AG08396 (cell line): ENCODE measurements around the gene LIMS2.

Experiments used
- DNase-seq: peaks from one replicate; pipeline ENCODE4 v3.0.0; 2012; ENCODE audit warnings: low spot score, mixed read lengths

Gene LIMS2

DNA sequence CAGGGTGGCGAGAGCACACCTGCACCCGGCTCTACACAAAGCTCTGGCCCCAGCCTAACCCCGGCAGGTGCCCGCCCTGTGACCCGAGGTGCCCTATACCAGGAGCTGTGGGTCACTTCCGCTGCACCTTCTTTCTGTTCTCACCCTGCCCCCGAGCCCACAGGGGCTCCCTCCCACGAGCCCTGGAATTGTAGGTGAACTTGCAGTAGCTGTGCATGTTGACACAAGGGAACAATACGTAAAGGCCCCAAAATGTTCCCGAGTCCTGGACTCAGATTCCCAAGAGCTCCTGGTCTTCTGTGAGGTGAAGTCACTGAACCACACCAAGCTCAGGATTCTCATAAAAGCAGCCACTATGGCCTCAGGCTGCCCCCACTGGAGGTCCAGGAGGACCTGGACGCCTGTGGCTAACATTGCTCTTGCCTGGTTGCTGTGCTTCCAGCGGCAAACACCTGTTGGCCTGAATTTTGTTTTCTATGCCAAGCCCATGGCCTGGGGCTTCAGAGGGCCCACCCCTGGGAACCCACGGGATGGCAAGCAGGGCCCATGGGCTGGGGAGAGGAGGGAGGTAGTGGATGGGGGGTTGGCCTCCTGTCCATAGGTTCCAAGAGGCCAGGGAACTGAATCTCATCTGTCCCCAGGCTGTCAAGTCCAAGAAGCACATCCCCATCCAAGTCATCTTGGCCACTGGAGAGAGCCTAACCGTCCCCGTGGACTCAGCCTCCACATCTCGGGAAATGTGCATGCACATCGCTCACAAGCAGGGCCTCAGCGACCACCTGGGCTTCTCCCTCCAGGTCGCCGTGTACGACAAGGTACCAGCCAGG lies 52.6 kb downstream of the LIMS2 start:
- DNase-seq, result no peak

DNA sequence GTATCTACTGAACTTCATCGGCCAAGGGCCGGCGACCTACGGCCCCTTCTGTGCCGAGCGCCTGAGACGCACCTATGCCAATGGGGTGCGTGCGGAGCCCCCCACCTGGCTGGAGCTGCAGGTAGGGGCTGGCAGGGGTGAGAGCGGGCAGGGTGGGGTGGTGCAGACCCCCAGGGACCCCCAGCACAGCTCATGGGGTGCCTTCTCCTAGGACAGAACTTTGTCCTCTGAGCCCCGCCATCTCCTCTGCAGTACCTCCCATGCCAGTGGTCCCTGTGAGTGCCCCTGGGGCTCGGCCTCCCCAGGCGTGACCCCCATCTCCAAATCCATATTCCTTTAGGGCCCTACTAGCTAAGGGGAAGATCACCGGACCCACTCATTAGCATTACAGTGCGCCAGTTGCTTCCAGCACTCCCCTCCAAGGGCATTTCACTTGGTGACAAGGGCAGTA lies 53.3 kb downstream of the LIMS2 start:
- DNase-seq, result no peak

- no peak for DNase-seq
These were observed 54.5 kb downstream of the LIMS2 start for GRCh38 chr2:127620866-127621265.

DNA sequence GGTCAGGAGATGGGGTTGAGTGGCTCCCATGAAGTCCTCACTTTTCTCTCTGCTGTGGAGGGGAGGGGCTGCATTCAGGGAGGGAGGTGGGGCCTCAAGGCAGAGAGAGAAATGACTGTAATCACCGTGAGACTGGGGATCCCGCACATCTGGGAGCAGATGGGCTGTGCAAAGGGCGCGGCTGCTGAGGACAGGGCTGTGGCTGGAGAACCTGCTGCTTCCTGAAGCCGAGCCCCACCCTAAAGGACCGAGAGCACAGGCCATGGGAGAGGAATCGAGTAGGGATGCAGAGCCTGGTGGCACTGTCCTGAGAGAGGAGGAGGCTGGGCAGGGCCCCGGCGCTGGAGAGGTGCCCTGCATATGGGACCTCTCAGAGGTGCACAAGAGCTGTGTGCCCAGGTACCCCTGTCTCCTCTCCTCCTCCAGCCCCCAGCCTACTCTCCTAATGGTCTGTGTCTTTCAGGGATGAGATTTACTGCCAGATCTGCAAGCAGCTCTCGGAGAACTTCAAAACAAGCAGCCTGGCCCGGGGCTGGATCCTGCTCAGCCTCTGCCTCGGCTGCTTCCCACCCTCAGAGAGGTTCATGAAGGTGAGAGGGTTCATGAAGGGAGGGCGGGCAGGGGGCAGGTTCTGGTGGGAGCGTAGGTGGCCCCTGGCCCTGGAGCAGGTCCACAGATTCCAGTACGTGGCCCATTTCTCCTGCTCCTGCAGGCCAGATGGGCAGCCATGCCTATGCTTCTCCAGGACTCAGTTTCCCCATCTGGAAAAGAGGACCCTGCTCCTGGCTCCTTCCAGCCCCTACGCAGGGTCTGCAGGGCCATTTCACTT lies 55.2 kb downstream of the LIMS2 start:
- DNase-seq, result no peak

- DNase-seq, result no peak
These were observed 56.1 kb downstream of the LIMS2 start for GRCh38 chr2:127619203-127619590.

DNA sequence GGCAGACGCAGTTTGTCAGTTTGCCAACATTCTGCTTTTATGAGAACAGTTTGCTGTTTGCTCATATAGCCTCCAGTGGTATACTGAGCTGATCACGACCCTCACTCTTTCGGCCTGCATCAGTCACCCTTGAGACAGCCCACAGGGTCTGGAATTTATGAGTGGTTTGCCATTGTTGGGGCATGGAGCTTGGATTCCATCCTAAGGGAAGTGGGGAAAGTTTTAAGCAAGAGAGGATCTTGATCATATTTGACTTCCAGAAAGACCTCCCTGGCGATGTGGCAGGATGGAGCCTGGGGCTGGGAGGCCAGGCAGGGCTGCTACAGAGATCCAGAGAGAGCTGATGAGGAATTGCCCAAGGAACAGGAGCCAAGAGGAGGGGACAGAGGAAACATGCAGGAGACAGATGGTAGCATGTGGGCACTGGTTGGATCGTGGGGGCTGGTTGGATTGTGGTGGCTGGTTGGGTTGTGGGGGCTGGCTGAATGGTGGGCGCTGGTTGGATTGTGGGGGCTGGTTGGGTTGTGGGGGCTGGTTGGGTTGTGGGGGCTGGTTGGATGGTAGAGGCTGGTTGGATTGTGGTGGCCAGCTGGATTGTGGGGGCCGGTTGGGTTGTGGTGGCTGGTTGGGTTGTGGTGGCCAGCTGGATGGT lies 56.7 kb downstream of the LIMS2 start:
- no peak for DNase-seq

DNA sequence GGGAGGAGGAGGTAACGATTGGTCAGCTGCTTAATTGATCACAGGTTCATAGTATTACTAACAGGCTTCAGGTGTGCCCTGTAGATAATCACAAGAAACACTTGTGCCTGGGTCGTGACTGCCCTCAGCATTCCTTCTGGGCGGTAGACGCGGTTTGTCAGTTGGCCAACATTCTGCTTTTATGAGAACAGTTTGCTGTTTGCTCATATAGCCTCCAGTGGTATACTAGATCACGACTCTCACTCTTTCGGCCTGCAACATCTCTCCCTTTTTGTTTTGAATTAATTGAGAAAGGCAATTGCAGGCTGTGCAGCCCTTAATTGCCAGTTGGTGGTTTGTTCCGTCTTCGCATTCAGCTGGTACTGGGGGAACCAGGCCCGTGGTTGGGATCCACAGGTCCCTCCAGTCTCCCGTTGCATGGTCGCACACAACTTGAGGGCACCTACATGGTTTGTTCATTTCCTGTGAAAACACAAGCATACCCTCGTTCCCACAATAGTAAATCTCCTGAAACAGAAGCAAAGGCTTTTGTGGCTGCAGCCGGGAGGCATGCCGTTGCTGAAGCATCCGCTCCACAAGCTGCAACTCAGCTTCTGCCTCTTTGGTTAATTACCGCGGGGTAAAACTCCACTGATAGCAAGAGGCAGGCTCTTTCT lies 59.7 kb downstream of the LIMS2 start:
- no peak for DNase-seq

DNA sequence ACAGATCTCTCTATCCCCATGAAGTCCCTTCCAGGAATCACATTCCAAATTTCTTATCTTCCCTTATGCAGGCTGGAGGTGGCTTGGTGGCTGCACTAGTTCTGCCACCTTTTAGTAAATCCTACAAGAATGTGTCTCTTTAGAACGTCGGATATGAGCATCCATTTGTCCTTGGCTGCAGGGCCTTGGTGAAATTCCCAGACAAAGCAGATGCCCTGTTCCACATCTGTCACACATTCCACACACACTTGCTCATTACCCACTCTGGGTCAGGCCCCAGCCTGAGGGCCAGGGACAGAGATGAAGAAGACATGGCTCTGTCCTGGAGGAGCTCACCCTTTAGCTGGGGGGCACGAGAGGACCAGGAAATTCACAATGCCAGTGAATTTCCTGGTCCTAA lies 60.6 kb downstream of the LIMS2 start:
- peak; percentile 66 for DNase-seq

DNA sequence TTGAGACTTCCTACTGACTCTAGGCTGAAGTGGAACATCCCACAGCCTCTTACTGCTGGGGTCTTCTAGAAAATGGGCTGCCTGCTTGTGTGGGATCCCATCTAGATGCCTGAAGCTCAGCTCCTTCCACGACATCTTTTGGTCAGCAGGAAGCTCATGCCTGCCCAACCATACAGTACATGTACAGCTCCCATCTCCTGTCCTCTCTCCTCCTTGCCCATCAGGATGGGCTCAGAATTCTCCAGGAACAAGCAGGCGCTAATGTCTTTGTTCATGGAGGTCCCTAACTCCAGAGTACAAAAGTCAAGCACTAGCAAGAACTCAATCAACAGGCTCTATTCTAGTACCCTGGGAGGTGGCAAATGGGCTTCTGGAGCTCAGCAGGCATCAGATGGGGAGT lies 61.1 kb downstream of the LIMS2 start:
- DNase-seq, result no peak

- DNase-seq, result no peak
These were observed 63.1 kb downstream of the LIMS2 start for GRCh38 chr2:127612111-127612822.

DNA sequence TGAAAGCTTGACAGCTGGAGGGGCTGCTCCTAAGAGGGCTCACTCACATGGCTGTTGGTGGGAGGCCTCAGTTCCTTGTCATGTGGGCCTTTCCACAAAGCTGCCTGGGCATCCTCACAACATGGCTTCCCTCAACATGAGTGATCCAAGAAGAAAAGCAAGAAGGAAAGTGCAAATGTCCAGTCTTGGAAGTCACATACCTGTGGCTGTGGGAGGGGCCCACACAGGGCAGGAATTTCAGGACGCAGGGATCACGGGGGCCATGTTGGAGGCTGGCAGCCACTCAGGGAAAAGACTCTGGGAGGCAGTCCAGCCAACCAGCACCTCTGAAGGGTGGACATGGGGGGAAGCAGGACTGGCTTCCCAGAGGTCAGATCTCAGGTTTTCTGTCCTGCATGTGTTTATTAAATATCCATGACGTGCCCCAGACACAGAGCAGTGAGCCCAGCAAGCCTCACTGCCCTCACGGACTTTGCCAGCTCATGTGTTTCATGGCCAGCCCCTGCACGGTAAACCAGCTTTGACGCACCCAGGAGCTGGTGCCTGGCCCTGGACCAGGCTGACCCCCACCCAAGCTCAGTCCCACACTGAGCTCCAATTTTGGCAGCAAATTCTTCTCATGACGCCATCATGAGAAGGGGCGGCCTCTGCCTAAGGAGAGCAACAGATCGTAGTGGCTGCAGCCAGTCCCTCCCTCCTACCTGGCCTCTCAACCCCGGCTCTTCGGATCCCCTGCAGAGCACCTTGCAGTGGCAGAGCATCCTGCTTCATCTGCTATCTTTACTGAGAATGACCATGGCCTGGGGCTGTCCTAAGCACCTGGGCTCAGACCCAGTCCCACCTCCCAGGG lies 64.0 kb downstream of the LIMS2 start:
- no peak for DNase-seq

- no peak for DNase-seq
These were observed 64.8 kb downstream of the LIMS2 start for GRCh38 chr2:127610561-127610960.

DNA sequence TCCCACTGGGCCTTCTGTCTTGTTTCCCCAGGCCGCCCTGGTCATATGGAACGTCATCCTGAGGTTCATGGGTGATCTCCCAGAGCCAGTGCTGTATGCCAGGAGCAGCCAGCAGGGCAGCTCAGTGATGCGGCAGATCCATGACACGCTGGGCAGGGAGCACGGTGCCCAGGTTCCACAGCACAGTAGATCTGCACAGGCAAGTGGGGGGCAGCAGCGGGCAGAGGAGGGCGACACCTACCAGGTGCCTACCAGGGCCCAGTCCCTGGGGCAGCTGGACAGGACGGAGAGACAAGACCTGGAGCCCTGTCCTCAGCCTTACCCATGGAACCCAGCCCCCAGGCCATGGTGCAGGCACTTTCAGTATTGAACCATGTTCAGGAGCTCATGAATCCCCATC lies 65.5 kb downstream of the LIMS2 start:
- no peak for DNase-seq

DNA sequence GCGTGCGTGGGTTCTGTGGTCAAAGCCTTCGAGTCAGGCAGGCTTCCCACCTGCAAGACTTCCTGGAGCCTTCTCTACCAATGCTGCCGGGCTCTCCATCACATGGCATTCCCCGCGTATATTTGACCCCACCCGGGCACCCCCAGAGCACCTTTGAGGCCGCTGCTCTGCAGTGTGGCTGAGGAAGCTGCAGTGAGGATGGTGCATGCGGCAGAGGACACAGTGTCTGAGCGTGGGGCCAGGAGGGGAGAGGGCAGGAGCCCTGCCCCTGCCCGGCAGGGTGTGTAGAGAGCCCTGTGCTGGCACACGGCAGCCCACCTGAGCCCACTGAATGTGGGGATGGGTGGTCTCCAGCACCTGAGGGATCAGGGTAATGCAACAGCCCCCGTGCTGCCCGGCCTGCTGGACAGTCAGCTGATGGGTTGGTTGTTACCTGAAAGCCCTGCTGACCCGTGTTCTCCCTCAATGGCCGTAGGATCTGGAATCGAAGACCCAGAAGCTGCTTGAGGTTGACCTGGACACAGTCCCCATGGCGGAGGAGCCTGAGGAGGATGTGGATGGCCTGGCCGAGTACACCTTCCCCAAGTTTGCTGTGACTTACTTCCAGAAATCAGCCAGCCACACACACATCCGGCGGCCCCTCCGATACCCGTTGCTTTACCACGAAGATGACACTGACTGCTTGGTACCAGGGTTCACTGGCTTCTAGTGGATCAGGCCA lies 66.1 kb downstream of the LIMS2 start:
- no peak for DNase-seq

DNA sequence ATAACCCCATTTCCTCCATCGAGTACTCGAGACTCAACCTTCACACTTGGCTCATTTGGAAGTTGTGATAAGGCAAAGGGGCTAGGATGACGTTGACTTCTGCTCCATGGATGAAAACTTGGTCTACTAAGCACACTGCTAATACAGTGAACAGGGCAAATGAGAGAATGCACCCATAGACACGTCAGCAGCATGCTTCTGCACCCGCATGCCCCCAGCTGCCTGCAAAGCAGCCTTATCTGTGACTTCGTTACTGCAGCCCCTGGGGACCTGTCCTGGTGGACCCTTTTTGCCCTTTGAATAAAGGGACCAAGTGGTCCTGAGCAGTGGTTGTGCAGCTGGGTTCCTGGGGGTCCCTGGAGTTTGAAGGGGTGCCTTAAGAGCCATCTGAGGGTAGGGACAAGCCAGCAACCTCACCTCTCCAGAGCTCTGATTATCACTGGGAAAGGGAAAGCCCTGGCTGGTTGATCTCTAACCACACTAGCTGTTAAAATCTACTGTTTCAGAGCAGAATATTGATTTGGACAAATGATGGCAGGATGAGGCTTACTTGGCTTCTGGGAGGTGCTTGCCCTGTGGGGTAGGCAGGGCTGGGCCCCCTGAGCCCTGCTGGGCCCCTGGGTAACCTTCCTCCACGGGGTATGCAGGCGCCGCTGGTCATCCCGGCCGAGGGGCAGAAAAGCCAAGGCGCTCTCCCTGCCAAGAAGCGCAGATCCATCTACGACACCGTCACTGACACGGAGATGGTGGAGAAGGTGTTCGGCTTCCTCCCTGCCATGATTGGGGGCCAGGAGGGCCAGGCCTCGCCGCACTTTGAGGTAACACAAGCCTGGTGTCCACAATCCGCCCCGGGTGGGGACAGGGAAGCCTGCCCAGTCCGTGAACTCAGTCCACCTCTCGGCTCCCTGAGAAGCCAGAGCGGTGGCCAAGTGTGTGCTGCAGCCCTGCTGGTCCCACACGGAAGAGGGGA lies 67.0 kb downstream of the LIMS2 start:
- DNase-seq, result no peak

- no peak for DNase-seq
These were observed 67.9 kb downstream of the LIMS2 start for GRCh38 chr2:127607399-127607908.

- DNase-seq, result no peak
These were observed 68.5 kb downstream of the LIMS2 start for GRCh38 chr2:127606625-127607398.
